Heart left ventricle (tissue), 16 donors: ENCODE measurements around the gene SETD6. TPM values are rescaled to one million over a fixed set of nuclear protein-coding genes. Genes with fewer than 3 reads are reported as not detected.

ENCODE experiments used
- ATAC-seq, 4 donors: fragments of 200-7000 bp; cut with Tn5 transposase; one replicate each; pipeline ENCODE4 v1.9.1; 2020 to 2022; ENCODE audit warnings: moderate library complexity in 4 of 4, mild to moderate bottlenecking in 3 of 4, moderate number of reproducible peaks in 1 of 4
- DNase-seq, 5 donors: peaks; one replicate each; pipeline ENCODE4 v3.0.0-alpha.2; 2020
- H3K27ac ChIP-seq, 12 donors: fragments of 200-600 bp; sonication (generic) in 4 of 12; one replicate each; pipeline versions ENCODE4 v1.5.0 to v1.8.0; 2016 to 2022; ENCODE audit warnings: mild to moderate bottlenecking in 2 of 12
- H3K27me3 ChIP-seq, 9 donors: fragments of 200-600 bp; sonication (generic) in 2 of 9; one replicate each; pipeline versions ENCODE4 v1.5.1 to v1.8.0; 2016 to 2022; ENCODE audit warnings: mild to moderate bottlenecking in 3 of 9
- H3K36me3 ChIP-seq, 9 donors: fragments of 200-600 bp; sonication (generic) in 2 of 9; one replicate each; pipeline versions ENCODE4 v1.5.0 to v1.8.0; 2018 to 2022; ENCODE audit warnings: mild to moderate bottlenecking in 2 of 9
- H3K4me1 ChIP-seq, 12 donors: fragments of 200-600 bp; sonication (generic) in 4 of 12; one replicate each; pipeline versions ENCODE4 v1.5.0 to v1.8.0; 2016 to 2022; ENCODE audit warnings: mild to moderate bottlenecking in 3 of 12
- H3K4me3 ChIP-seq, 12 donors: fragments of 200-600 bp; sonication (generic) in 4 of 12; one replicate each; pipeline versions ENCODE4 v1.5.0 to v1.8.0; 2017 to 2022; ENCODE audit warnings: mild to moderate bottlenecking in 9 of 12, moderate library complexity in 4 of 12
- H3K9me3 ChIP-seq, 12 donors: fragments of 200-600 bp; sonication (generic) in 4 of 12; one replicate each; pipeline versions ENCODE4 v1.5.0 to v1.8.0; 2016 to 2022; ENCODE audit warnings: mild to moderate bottlenecking in 1 of 12
- POLR2A ChIP-seq, 2 donors: fragments of 450-650 bp; IDR thresholded peaks; one replicate each; pipeline ENCODE4 v1.6.1; 2017; ENCODE audit warnings: antibody characterized with exemption in 2 of 2, mild to moderate bottlenecking in 2 of 2, moderate library complexity in 2 of 2
- WGBS, 4 donors: extraction: QIAGEN DNeasy Blood & Tissue Kit in 2 of 4; methylation state at CpG; one replicate each; pipeline versions ENCODE4 v1.1.5 to v1.1.7; 2013 to 2018; 5-methylcytosine and 5-hydroxymethylcytosine counted together
- intact Hi-C, 10 donors: fragments of 100-400 bp; cut with DNase I; formaldehyde crosslinking; loops; one replicate each; pipeline versions ENCODE4 v1.11.1 to v1.14.2; 2022
- polyA plus RNA-seq, 2 donors: library from polyadenylated mRNA; stranded (reverse); fragments of 200-250 nt; gene quantifications; one replicate each; pipeline ENCODE4 v1.2.3, GENCODE V29; 2013
- total RNA-seq, 9 donors: library from RNA; depleted of rRNA in 2 of 9; stranded (reverse); fragments of >200 nt in 2 of 9; fragmentation: NEBNext Ultra II Directional in 3 of 9; extraction: Animal tissue kit (Norgen Biotek cat#: 25700) in 3 of 9; gene quantifications; one replicate each; pipeline versions ENCODE4 v1.1.0 to v1.2.4, GENCODE V29; 2016 to 2023
- TF ChIP-seq, protein P1 (sequence below), 12 donors: fragments of 200-600 bp; sonication (generic) in 4 of 12; IDR thresholded peaks; one replicate each; pipeline versions ENCODE4 v1.5.0 to v1.8.0; 2018 to 2022; ENCODE audit warnings: antibody characterized with exemption in 12 of 12, mild to moderate bottlenecking in 5 of 12
- donor health status: ischemic (EF 13 %, LVEDD 7.1; RV severe dilation, severe dysfunction).
- donor health status: healthy with polysubstance abuse.
- donor health status: DM: no; HTN: yes; CAD: no.
- donor health status: DM: no; HTN: no; CAD: no.
- donor health status: ischemic (EF 25% LVEDD 6.9; RV normal size, moderate dysfunction).
- donor health status: ischemic (EF 25% LVEDD 5.7; RV mildly dilated, moderate dysfunction).
- donor health status: healthy.
- donor health status: DM: yes; HTN: yes; CAD: no.
- donor health status: ischemic (EF 35%, LVEDD 5.7; RV mildly dilated, moderate dysfunction).
- donor health status: nonischemic (EF 11% LVEDD 7.7; RV severe dilation, severe dysfunction).
- donor health status: DM: yes; HTN: yes; CAD: no.
- donor health status: PGD.
- donor health status: ischemic (EF 29% LVEDD 5.4; RV normal size, mild dysfunction).
- donor health status: nonischemic (EF 23%, LVEDD 6.1; RV moderate dilation, normal function).

The SETD6 gene
- total and polyA plus RNA-seq, 11 donors = 10.1 to 18.0 (median 14.3) TPM

DNA sequence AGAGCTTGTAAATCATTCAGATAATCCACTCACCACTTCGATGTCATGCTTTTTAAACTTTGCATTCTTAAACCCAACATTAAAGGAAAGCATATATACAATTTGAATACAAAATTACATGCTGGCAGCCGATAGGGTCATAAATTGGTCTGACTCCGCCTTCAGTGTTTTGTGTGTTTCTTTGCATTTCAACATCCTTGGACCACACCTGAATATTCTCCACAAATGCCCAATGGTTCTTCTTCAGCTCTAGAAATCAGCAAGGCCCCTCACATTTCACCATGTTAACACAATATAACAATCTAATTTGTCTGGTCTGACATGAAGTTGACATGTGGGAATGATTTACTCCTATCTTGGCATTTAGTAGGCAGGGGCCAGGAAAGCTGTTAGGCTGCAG lies 17.1 kb downstream of the SETD6 start:
- Histone ChIP-seq H3K4me3 (no peak overlapping the region), H3K4me1 (peaks cover 0 to 28% (median 0%) of the 10 kb centered on the region in 12 donors), H3K36me3 (peaks cover 0 to 100% (median 100%) of the 10 kb centered on the region in 9 donors), H3K9me3 (no peaks in the 10 kb centered on the region), H3K27ac (no peak overlapping the region), H3K27me3 (no peaks in the 10 kb centered on the region)
- intact Hi-C loops = loop anchor here in 1 of 10 donors (10.0 kb wide), 1 partner anchor 52 kb away; no protein-coding TSS in a partner anchor
- ATAC-seq = no peak
- TF ChIP-seq POLR2A (IDR thresholded peaks at IDR 0.05) = no peak
- TF ChIP-seq, protein P1, sequence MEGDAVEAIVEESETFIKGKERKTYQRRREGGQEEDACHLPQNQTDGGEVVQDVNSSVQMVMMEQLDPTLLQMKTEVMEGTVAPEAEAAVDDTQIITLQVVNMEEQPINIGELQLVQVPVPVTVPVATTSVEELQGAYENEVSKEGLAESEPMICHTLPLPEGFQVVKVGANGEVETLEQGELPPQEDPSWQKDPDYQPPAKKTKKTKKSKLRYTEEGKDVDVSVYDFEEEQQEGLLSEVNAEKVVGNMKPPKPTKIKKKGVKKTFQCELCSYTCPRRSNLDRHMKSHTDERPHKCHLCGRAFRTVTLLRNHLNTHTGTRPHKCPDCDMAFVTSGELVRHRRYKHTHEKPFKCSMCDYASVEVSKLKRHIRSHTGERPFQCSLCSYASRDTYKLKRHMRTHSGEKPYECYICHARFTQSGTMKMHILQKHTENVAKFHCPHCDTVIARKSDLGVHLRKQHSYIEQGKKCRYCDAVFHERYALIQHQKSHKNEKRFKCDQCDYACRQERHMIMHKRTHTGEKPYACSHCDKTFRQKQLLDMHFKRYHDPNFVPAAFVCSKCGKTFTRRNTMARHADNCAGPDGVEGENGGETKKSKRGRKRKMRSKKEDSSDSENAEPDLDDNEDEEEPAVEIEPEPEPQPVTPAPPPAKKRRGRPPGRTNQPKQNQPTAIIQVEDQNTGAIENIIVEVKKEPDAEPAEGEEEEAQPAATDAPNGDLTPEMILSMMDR (IDR thresholded peaks at IDR 0.05) = no peak
- WGBS, 4 donors = 92 to 96% (median 94%) methylated on average over 3 of the region's 3 CpGs
- no peak for DNase-seq

GRCh38 chr16:58533751-58534470 lies 18.6 kb downstream of the SETD6 start:
- DNase-seq (peak in 2 of 5 donors; percentile 36 to 72), ATAC-seq (peak; percentile 79 to 87 (median 84))
- Histone ChIP-seq H3K4me1 (peaks cover 0 to 36% (median 3%) of the 10 kb centered on the region in 12 donors), H3K36me3 (peaks cover 0 to 100% (median 100%) of the 10 kb centered on the region in 9 donors), H3K27me3 (no peaks in the 10 kb centered on the region), H3K27ac (peak overlapping the region in 10 of 12 donors; percentile 11 to 56 (median 45)), H3K4me3 (no peak overlapping the region), H3K9me3 (no peaks in the 10 kb centered on the region)
- 65 to 72% (median 71%) methylated on average over 14 of the region's 14 CpGs for WGBS, 4 donors
- no peak for TF ChIP-seq POLR2A (IDR thresholded peaks at IDR 0.05)
- TF ChIP-seq, protein P1 (IDR thresholded peaks at IDR 0.05) = no peak
- intact Hi-C loops = loop anchor here in 1 of 10 donors (10.0 kb wide), 1 partner anchor 51 kb away; no protein-coding TSS in a partner anchor

GRCh38 chr16:58535100-58535499 lies 19.8 kb downstream of the SETD6 start:
- Histone ChIP-seq H3K4me3 (no peak overlapping the region), H3K36me3 (peaks cover 0 to 100% (median 99%) of the 10 kb centered on the region in 9 donors), H3K27me3 (no peaks in the 10 kb centered on the region), H3K4me1 (peaks cover 0 to 36% (median 3%) of the 10 kb centered on the region in 12 donors), H3K9me3 (no peaks in the 10 kb centered on the region), H3K27ac (peak overlapping the region in 9 of 12 donors; percentile 33 to 56 (median 47))
- peak; percentile 28 to 47 (median 40) for ATAC-seq
- DNase-seq = no peak
- intact Hi-C loops = loop anchor here in 1 of 10 donors (10.0 kb wide), 1 partner anchor 50 kb away; no protein-coding TSS in a partner anchor
- TF ChIP-seq, protein P1 (IDR thresholded peaks at IDR 0.05) = no peak
- TF ChIP-seq POLR2A (IDR thresholded peaks at IDR 0.05) = no peak
- WGBS, 4 donors = 56 to 63% (median 61%) methylated on average over 3 of the region's 3 CpGs

DNA sequence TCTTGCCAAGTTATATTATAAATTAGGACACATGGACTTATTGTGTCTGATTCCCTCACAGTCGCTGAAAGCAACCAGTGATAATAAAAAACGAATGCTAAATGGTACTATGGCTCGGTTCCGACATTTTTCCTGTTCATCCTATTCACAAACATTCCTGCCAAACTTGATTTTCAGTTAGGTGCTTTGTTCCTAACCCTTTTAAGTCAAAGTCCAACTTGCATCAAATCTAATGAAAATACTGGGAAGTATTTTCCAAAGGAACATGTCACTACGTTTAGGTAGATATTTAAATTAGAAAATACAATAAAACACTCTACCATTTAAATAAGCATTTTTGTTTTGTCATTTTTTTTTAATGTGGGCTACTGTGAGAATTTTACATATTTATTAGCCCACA lies 21.0 kb downstream of the SETD6 start:
- WGBS, 4 donors = 53 to 68% (median 60%) methylated on average over 5 of the region's 5 CpGs
- no peak for DNase-seq
- H3K4me1 ChIP-seq = peaks cover 0 to 36% (median 3%) of the 10 kb centered on the region in 12 donors
- H3K9me3 ChIP-seq = no peaks in the 10 kb centered on the region
- H3K27ac ChIP-seq = no peak overlapping the region
- H3K27me3 ChIP-seq = no peaks in the 10 kb centered on the region
- peaks cover 0 to 100% (median 99%) of the 10 kb centered on the region in 9 donors for H3K36me3 ChIP-seq
- no peak for TF ChIP-seq POLR2A (IDR thresholded peaks at IDR 0.05)
- TF ChIP-seq, protein P1 (IDR thresholded peaks at IDR 0.05) = no peak
- no peak overlapping the region for H3K4me3 ChIP-seq
- no peak for ATAC-seq
- intact Hi-C loops = loop anchor here in 1 of 10 donors (10.0 kb wide), 1 partner anchor 49 kb away; no protein-coding TSS in a partner anchor
